ENCODE measurements around the gene MCL1.
"Not testable (repeated sequence)": the region's sequence is repeated elsewhere in the genome, so short reads cannot be mapped to it uniquely, and the experiment has no call there.

Gene MCL1

DNA sequence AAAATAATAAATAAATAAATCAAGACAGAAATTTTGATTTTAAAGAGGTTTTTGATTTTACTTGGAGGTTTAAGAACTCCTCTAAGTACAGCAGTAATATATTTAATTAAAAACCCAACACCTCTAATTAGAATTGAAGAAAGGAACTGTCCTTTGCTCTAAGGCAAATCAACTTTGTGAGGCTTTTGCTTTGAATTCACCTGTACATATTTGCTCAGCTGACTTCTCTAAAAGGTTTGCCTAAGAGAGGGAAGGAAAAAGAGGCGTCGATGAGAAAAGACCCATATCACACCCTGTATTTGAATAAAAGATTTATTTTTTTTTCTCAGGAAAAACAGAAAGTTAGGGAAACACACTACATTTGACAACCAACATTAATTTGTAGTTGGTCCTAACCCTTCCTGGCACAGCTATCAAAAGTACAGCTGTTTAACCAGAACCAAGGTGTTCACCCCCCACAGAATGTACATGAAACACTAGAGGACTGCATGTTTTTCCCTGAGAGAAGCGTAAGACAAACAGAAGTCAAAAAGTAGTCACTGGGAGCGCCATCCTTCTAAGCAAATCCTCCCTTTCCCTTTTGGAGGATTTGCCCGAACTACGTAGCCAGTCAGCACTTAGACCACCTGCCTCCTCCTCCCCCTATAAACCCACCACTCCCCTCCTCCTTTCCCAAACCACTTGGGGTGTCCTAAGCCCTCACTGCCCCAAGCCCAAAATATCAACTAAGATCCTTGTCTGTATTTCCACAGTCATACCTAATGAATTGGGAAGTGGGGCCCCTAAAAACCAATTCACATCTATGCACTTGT, 4.9 kb downstream of the MCL1 start:
- Histone ChIP-seq H3K79me2 (ENCODE audit: low read length) (peaks cover 99% of the 10 kb centered on the region), H2AFZ (ENCODE audit: low read depth, low read length) (no peak overlapping the region), H3K4me1 (ENCODE audit: low read length) (peaks cover 65% of the 10 kb centered on the region), H3K9ac (ENCODE audit: low read length) (peak overlapping the region; percentile 99), H3K4me2 (ENCODE audit: low read length) (peak overlapping the region; percentile 94), H3K36me3 (replicated peaks; ENCODE audit: low read depth, low read length) (peaks cover 80% of the 10 kb centered on the region), H3K27ac (ENCODE audit: low read length) (peak overlapping the region; percentile 89), H3K4me3 (ENCODE audit: low read length) (peak overlapping the region; percentile 81), H4K20me1 (ENCODE audit: insufficient read depth, low read length) (peaks cover 73% of the 10 kb centered on the region), H3K9me3 (ENCODE audit: insufficient read depth, low read length) (no peaks in the 10 kb centered on the region), H3K27me3 (ENCODE audit: low read depth, low read length) (no peaks in the 10 kb centered on the region)
- TF ChIP-seq EZH2phosphoT487 (IDR thresholded peaks at IDR 0.05; ENCODE audit: low read depth) = no peak
- TF ChIP-seq, protein P1, sequence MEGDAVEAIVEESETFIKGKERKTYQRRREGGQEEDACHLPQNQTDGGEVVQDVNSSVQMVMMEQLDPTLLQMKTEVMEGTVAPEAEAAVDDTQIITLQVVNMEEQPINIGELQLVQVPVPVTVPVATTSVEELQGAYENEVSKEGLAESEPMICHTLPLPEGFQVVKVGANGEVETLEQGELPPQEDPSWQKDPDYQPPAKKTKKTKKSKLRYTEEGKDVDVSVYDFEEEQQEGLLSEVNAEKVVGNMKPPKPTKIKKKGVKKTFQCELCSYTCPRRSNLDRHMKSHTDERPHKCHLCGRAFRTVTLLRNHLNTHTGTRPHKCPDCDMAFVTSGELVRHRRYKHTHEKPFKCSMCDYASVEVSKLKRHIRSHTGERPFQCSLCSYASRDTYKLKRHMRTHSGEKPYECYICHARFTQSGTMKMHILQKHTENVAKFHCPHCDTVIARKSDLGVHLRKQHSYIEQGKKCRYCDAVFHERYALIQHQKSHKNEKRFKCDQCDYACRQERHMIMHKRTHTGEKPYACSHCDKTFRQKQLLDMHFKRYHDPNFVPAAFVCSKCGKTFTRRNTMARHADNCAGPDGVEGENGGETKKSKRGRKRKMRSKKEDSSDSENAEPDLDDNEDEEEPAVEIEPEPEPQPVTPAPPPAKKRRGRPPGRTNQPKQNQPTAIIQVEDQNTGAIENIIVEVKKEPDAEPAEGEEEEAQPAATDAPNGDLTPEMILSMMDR (IDR thresholded peaks at IDR 0.05; ENCODE audit: low read depth, low read length) = no peak

DNA sequence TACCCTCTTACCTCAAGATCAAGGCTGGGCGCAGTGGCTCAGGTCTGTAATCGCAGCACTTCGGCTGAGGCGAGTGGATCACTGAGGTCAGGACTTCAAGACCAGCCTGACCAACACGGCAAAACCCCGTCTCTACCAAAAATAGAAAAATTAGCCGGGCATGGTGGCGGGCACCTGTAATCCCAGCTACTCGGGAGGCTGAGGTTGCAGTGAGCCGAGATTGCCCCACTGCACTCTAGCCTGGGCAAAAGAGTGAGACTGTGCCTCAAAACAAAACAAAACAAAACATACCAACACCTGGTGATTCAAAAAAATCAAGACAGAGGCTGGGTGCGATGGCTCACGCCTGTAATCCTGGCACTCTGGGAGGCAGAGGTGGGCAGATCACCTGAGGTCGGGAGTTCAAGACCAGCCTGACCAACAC, 5.8 kb downstream of the MCL1 start:
- Histone ChIP-seq H3K4me3 (ENCODE audit: low read length) (peak overlapping the region; percentile 43), H4K20me1 (ENCODE audit: insufficient read depth, low read length) (peaks cover 67% of the 10 kb centered on the region), H3K4me1 (ENCODE audit: low read length) (peaks cover 73% of the 10 kb centered on the region), H3K36me3 (replicated peaks; ENCODE audit: low read depth, low read length) (peaks cover 76% of the 10 kb centered on the region), H3K9ac (ENCODE audit: low read length) (peak overlapping the region; percentile 34), H3K79me2 (ENCODE audit: low read length) (peaks cover 99% of the 10 kb centered on the region), H3K4me2 (ENCODE audit: low read length) (peak overlapping the region; percentile 94), H3K27ac (ENCODE audit: low read length) (peak overlapping the region; percentile 89)
- not testable (repeated sequence) for H3K27me3 ChIP-seq (ENCODE audit: low read depth, low read length); H3K9me3 ChIP-seq (ENCODE audit: insufficient read depth, low read length); H2AFZ ChIP-seq (ENCODE audit: low read depth, low read length)

DNA sequence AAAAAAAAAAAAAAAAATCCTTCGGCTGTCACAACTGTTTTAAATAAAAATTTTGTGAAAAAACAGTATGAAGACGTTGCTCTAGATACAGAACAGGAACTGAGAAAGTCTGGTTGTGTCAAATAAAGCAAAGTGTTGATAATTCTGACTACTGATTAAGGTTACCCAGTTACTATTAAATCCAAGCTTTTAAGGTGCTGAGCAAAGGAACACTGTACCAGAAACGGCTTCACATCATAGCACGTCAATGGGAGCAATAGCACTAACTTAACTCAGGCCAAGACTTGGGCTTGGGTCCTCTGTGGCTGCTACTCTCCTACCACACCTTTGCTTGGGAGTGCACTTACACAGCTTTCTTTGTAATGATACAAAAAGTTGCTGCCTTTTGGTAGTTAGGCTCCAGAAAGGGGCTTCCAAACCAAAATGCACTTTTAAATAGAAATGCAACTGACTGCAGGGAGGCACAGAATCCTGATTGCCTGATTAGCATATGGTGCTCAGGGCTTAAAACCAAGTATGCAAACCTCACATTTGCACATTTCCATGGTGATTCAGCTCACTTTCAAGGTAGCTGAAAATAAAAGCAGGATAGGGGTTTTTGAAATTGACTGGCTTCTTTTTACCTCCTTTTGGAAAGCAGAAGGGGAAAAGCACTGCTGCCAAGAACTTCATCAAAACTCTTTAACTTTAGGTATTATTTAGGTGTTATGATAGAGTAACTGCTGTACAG, 6.3 kb downstream of the MCL1 start:
- H3K4me3 ChIP-seq (ENCODE audit: low read length) = peak overlapping the region; percentile 43
- no peaks in the 10 kb centered on the region for H3K27me3 ChIP-seq (ENCODE audit: low read depth, low read length)
- no peaks in the 10 kb centered on the region for H3K9me3 ChIP-seq (ENCODE audit: insufficient read depth, low read length)
- H3K36me3 ChIP-seq (replicated peaks; ENCODE audit: low read depth, low read length) = peaks cover 70% of the 10 kb centered on the region
- no peak for TF ChIP-seq EZH2phosphoT487 (IDR thresholded peaks at IDR 0.05; ENCODE audit: low read depth)
- TF ChIP-seq, protein P1 (IDR thresholded peaks at IDR 0.05; ENCODE audit: low read depth, low read length) = no peak
- H3K4me2 ChIP-seq (ENCODE audit: low read length) = peak overlapping the region; percentile 94
- H4K20me1 ChIP-seq (ENCODE audit: insufficient read depth, low read length) = peaks cover 61% of the 10 kb centered on the region
- H2AFZ ChIP-seq (ENCODE audit: low read depth, low read length) = no peak overlapping the region
- peak overlapping the region; percentile 34 for H3K9ac ChIP-seq (ENCODE audit: low read length)
- H3K27ac ChIP-seq (ENCODE audit: low read length) = peak overlapping the region; percentile 89
- peaks cover 78% of the 10 kb centered on the region for H3K4me1 ChIP-seq (ENCODE audit: low read length)
- H3K79me2 ChIP-seq (ENCODE audit: low read length) = peaks cover 99% of the 10 kb centered on the region

DNA sequence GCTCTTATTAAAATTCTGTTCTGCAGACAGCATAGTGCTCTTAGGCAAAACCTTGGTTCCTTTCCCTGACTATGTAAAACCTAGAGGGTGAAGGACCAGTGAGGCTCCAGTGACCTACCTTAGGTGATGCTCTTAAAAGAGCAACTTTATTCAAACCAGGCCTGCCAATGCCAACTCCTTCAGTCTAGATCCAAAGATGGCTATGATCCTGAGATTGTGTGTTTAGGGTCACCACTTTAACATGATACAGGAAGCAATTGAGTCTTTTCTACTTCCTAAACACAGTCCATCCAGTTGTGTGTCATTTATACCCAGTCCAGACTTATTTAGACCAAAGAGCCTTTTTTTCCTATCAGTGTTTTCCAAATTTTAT, 10.8 kb downstream of the MCL1 start:
- peak overlapping the region; percentile 71 for H3K9ac ChIP-seq (ENCODE audit: low read length)
- H3K36me3 ChIP-seq (replicated peaks; ENCODE audit: low read depth, low read length) = peaks cover 30% of the 10 kb centered on the region
- H3K4me2 ChIP-seq (ENCODE audit: low read length) = peak overlapping the region; percentile 95
- TF ChIP-seq EZH2phosphoT487 (IDR thresholded peaks at IDR 0.05; ENCODE audit: low read depth) = no peak
- TF ChIP-seq, protein P1 (IDR thresholded peaks at IDR 0.05; ENCODE audit: low read depth, low read length) = no peak
- no peaks in the 10 kb centered on the region for H3K27me3 ChIP-seq (ENCODE audit: low read depth, low read length)
- H4K20me1 ChIP-seq (ENCODE audit: insufficient read depth, low read length) = peaks cover 19% of the 10 kb centered on the region
- peak overlapping the region; percentile 97 for H3K27ac ChIP-seq (ENCODE audit: low read length)
- H3K79me2 ChIP-seq (ENCODE audit: low read length) = peaks cover 91% of the 10 kb centered on the region
- no peak overlapping the region for H2AFZ ChIP-seq (ENCODE audit: low read depth, low read length)
- H3K9me3 ChIP-seq (ENCODE audit: insufficient read depth, low read length) = no peaks in the 10 kb centered on the region
- peaks cover 90% of the 10 kb centered on the region for H3K4me1 ChIP-seq (ENCODE audit: low read length)
- H3K4me3 ChIP-seq (ENCODE audit: low read length) = peak overlapping the region; percentile 72
